HEK293 (cell line): ENCODE measurements around the gene FERMT2.

Experiments used
- ZNF24 ChIP-seq: fragments of 450-650 bp; formaldehyde crosslinking; IDR thresholded peaks from 2 replicates; pipeline ENCODE4 v1.5.1; 2016; ENCODE audit warnings: missing biosample characterization, missing genetic modification characterization
- ZNF335 ChIP-seq: fragments of 450-650 bp; formaldehyde crosslinking; conservative IDR thresholded peaks from 2 replicates; pipeline ENCODE4 v1.5.1; 2016; ENCODE audit warnings: missing biosample characterization, missing genetic modification characterization

GRCh38 chr14:52936437-52936836 lies 14.4 kb downstream of the FERMT2 start:
- TF ChIP-seq ZNF24 (no peak), ZNF335 (no peak)
